Measurements from ENCODE around the gene PEX11B.

PEX11B gene

DNA sequence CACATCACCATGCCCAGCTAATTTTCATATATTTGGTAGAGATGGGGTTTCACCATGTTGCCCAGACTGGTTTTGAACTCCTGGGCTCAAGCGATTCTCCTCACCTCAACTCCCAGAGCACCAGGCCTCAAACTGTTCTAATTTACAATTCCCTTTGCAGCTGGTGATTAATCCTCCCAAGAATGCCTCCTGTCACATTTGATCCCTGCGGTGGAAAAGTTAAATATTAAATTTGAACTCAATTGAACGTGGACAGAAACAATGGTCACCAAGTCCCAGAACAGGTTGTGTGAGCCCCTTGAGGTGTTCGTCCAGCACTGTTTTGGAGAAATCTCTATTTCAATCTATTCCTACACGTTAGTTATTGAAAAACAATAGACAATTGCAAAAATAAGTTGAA, 30.9 kb downstream of the PEX11B start:
- Histone ChIP-seq H3K27ac (ENCODE audit: extremely low read depth, low read depth, low read length) (no peak overlapping the region), H3K4me1 (ENCODE audit: control insufficient read depth, insufficient read depth, low read length) (peaks cover 14% of the 10 kb centered on the region), H3K36me3 (ENCODE audit: control insufficient read depth in 2 of 2, insufficient read depth in 1 of 2, low read length in 2 of 2) (no peaks in the 10 kb centered on the region), H3K4me3 (ENCODE audit: low read depth, low read length) (no peak overlapping the region), H3K9me3 (ENCODE audit: control insufficient read depth, insufficient read depth, low read depth, low read length) (no peaks in the 10 kb centered on the region)
- TF ChIP-seq ZNF558 (tag by site-specific recombination; IDR thresholded peaks at IDR 0.05) (no peak), ZNF175 (tag by site-specific recombination; IDR thresholded peaks at IDR 0.05) (no peak), ZNF416 (tag by site-specific recombination; IDR thresholded peaks at IDR 0.05) (no peak)
- ChIA-PET POLR2A (interaction anchor here (1.2 to 1.3 kb wide), 2 partner anchors 28 to 40 kb away, joined by 3 read pairs; partner anchors contain the start of genes PIAS3 and RBM8A), CTCF (interaction anchor here (0.6 to 11.9 kb wide), 3 partner anchors 21 to 71 kb away, joined by 3 to 222 read pairs (median 3); partner anchors contain the start of genes ITGA10 and NUDT17)

DNA sequence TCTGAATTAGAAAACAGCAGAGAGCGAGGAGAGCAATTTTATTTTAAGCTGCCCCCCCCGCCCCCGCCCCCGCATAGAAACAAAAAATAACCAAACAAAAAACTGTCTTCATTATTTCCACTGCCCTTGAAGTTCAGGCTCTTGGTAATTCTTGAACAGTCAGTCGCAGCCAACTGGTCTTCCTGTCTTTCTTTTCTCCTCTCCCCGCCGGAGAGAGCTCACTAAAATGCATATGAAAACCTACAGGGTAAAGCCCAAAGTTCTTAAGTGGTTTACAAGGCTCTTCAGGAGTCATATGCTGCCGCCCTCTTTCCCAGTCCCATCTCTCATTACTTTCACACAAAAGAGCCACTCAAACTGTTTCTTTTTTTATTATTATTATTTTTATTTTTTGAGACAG, 31.7 kb downstream of the PEX11B start:
- H3K36me3 ChIP-seq (ENCODE audit: control insufficient read depth in 2 of 2, insufficient read depth in 1 of 2, low read length in 2 of 2) = no peaks in the 10 kb centered on the region
- no peaks in the 10 kb centered on the region for H3K9me3 ChIP-seq (ENCODE audit: control insufficient read depth, insufficient read depth, low read depth, low read length)
- ChIA-PET CTCF (interaction anchor here (0.8 to 11.9 kb wide), 2 partner anchors 22 to 41 kb away, joined by 3 to 222 read pairs; partner anchors contain the start of genes ITGA10 and NUDT17), POLR2A (interaction anchor here (1.2 to 1.3 kb wide), 2 partner anchors 27 to 41 kb away, joined by 3 read pairs; partner anchors contain the start of genes PIAS3 and RBM8A)
- H3K27ac ChIP-seq (ENCODE audit: extremely low read depth, low read depth, low read length) = no peak overlapping the region
- no peak overlapping the region for H3K4me3 ChIP-seq (ENCODE audit: low read depth, low read length)
- TF ChIP-seq BCL11B (tag by site-specific recombination; IDR thresholded peaks at IDR 0.05; ENCODE audit: low read depth) (no peak), ZNF654 (tag by site-specific recombination; IDR thresholded peaks at IDR 0.05; ENCODE audit: low read depth) (no peak)
- H3K4me1 ChIP-seq (ENCODE audit: control insufficient read depth, insufficient read depth, low read length) = peaks cover 13% of the 10 kb centered on the region

DNA sequence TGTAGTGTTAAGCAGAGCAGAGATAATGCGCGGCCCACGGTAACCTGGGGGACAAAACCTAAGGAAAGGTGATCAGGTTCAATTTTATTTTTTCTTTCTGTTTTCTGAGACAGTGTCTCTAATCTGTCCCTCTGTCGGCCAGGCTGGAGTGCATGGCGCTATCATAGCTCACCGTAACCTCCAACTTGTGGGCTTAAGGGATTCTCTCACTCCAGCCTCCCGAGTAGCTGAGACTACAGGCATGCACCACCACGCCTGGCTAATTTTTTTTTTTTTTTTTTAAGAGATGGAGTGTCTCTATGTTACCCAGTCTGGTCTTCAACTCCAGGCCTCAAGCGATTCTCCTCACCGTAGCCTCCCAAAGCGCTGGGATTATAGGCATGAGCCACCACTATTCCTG, 32.1 kb downstream of the PEX11B start:
- Histone ChIP-seq H3K27ac (ENCODE audit: extremely low read depth, low read depth, low read length) (no peak overlapping the region), H3K9me3 (ENCODE audit: control insufficient read depth, insufficient read depth, low read depth, low read length) (no peaks in the 10 kb centered on the region), H3K4me3 (ENCODE audit: low read depth, low read length) (no peak overlapping the region; the same call in 1 of the 2 replicates), H3K36me3 (ENCODE audit: control insufficient read depth in 2 of 2, insufficient read depth in 1 of 2, low read length in 2 of 2) (no peaks in the 10 kb centered on the region), H3K4me1 (ENCODE audit: control insufficient read depth, insufficient read depth, low read length) (peaks cover 10% of the 10 kb centered on the region)
- TF ChIP-seq FEZF1 (tag by site-specific recombination; IDR thresholded peaks at IDR 0.05) = no peak
- TF ChIP-seq ZNF223 (tag by site-specific recombination; IDR thresholded peaks at IDR 0.05) = no peak
- no peak for TF ChIP-seq ZNF776 (tag by site-specific recombination; IDR thresholded peaks at IDR 0.05; ENCODE audit: borderline replicate concordance)
- no peak for TF ChIP-seq ZEB2 (tag by site-specific recombination; IDR thresholded peaks at IDR 0.05)
- no peak for TF ChIP-seq ZNF624 (tag by site-specific recombination; IDR thresholded peaks at IDR 0.05)
- TF ChIP-seq ZNF621 (tag by site-specific recombination; IDR thresholded peaks at IDR 0.05) = no peak
- TF ChIP-seq ZNF701 (tag by site-specific recombination; IDR thresholded peaks at IDR 0.05) = no peak
- ChIA-PET CTCF (interaction anchor here (0.6 to 11.9 kb wide), 4 partner anchors 22 to 121 kb away, joined by 3 to 222 read pairs (median 4); partner anchors contain the start of gene ITGA10), POLR2A (interaction anchor here (0.6 kb wide), 1 partner anchor 51 kb away, joined by 3 read pairs; no protein-coding TSS in a partner anchor)

DNA sequence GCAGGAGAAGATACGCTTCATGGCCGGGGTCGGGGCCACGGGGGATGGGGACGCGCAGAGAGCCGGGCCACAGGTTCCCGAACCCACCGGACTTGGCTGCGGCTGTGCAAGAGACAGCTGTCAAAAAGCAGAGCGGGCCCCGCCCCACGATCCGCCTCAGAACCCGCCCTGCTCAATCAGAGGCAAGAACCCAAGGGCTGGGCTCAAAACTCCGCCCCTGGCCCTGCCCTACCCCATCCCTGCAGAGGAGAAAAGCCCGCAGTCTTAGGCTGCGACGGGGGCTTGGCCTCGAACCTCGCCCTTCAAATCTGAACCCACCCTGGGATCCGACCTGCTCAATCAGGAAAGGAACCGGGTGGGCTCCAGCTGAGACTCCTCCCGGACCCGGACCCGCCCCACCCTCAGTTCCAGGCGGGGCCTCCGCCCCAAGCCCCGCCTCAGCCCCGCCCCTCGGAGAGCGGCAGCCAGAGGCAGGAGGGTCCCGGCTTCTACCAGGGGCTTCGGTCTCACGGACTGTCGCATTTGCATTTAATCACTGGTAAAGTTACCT, 32.7 kb downstream of the PEX11B start, which contains the start of gene ANKRD35:
TSS of gene ANKRD35 (minus strand) at position 129 of the 550 bp plus-strand sequence. CDS start at position 21, 108 bp downstream.
- ChIA-PET POLR2A (interaction anchor here (0.6 to 1.5 kb wide), 4 partner anchors 26 to 78 kb away, joined by 3 to 5 read pairs (median 3); partner anchors contain the start of genes ANKRD34A and POLR3GL), CTCF (interaction anchor here (0.6 to 11.9 kb wide), 7 partner anchors 10 to 121 kb away, joined by 3 to 222 read pairs (median 4); partner anchors contain the start of genes ITGA10 and PIAS3)
- peaks cover 4% of the 10 kb centered on the region for H3K4me1 ChIP-seq (ENCODE audit: control insufficient read depth, insufficient read depth, low read length)
- no peak within 1 kb of the TSS for H3K27ac ChIP-seq (ENCODE audit: extremely low read depth, low read depth, low read length)
- H3K36me3 ChIP-seq (ENCODE audit: control insufficient read depth in 2 of 2, insufficient read depth in 1 of 2, low read length in 2 of 2) = no peaks in the 10 kb centered on the region
- peak within 1 kb of the TSS; percentile 70 for H3K4me3 ChIP-seq (ENCODE audit: low read depth, low read length)
- H3K9me3 ChIP-seq (ENCODE audit: control insufficient read depth, insufficient read depth, low read depth, low read length) = no peaks in the 10 kb centered on the region
- TF ChIP-seq SP2 (tag by site-specific recombination; IDR thresholded peaks at IDR 0.05) (peak; percentile 90), ZNF140 (tag by site-specific recombination; IDR thresholded peaks at IDR 0.05) (no peak), FEZF1 (tag by site-specific recombination; IDR thresholded peaks at IDR 0.05) (peak; percentile 35; the same call in 1 of the 2 replicates), KLF9 (tag by site-specific recombination; IDR thresholded peaks at IDR 0.05; ENCODE audit: low read depth) (peak; percentile 43; the same call in 1 of the 2 replicates), SCRT2 (tag by site-specific recombination; IDR thresholded peaks at IDR 0.05) (peak; percentile 69; the same call in 1 of the 2 replicates), ZNF433 (tag by site-specific recombination; IDR thresholded peaks at IDR 0.05; ENCODE audit: low read depth) (no peak), ZSCAN16 (tag by site-specific recombination; IDR thresholded peaks at IDR 0.05) (no peak), TRIM28 (IDR thresholded peaks at IDR 0.05; ENCODE audit: borderline replicate concordance, low read length) (no peak), ZNF214 (tag by site-specific recombination; IDR thresholded peaks at IDR 0.05; ENCODE audit: borderline replicate concordance) (no peak), KLF1 (tag by site-specific recombination; IDR thresholded peaks at IDR 0.05) (peak; percentile 84)
- TF ChIP-seq, protein P1, sequence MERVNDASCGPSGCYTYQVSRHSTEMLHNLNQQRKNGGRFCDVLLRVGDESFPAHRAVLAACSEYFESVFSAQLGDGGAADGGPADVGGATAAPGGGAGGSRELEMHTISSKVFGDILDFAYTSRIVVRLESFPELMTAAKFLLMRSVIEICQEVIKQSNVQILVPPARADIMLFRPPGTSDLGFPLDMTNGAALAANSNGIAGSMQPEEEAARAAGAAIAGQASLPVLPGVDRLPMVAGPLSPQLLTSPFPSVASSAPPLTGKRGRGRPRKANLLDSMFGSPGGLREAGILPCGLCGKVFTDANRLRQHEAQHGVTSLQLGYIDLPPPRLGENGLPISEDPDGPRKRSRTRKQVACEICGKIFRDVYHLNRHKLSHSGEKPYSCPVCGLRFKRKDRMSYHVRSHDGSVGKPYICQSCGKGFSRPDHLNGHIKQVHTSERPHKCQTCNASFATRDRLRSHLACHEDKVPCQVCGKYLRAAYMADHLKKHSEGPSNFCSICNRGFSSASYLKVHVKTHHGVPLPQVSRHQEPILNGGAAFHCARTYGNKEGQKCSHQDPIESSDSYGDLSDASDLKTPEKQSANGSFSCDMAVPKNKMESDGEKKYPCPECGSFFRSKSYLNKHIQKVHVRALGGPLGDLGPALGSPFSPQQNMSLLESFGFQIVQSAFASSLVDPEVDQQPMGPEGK (tag by site-specific recombination; IDR thresholded peaks at IDR 0.05) = peak; percentile 33; the same call in 1 of the 2 replicates
- TF ChIP-seq, protein P2, sequence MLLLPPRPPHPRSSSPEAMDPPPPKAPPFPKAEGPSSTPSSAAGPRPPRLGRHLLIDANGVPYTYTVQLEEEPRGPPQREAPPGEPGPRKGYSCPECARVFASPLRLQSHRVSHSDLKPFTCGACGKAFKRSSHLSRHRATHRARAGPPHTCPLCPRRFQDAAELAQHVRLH (tag by site-specific recombination; IDR thresholded peaks at IDR 0.05) = no peak
- TF ChIP-seq, protein P3, sequence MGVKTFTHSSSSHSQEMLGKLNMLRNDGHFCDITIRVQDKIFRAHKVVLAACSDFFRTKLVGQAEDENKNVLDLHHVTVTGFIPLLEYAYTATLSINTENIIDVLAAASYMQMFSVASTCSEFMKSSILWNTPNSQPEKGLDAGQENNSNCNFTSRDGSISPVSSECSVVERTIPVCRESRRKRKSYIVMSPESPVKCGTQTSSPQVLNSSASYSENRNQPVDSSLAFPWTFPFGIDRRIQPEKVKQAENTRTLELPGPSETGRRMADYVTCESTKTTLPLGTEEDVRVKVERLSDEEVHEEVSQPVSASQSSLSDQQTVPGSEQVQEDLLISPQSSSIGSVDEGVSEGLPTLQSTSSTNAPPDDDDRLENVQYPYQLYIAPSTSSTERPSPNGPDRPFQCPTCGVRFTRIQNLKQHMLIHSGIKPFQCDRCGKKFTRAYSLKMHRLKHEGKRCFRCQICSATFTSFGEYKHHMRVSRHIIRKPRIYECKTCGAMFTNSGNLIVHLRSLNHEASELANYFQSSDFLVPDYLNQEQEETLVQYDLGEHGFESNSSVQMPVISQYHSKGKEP (tag by site-specific recombination; IDR thresholded peaks at IDR 0.05) = no peak

All from HEK293 (cell line).